Activated T-helper 1 cell treated with anti-CD3 and anti-CD28 coated beads, Interleukin-2, amount 50 U/mL, for 16 hours (primary cell): ENCODE data around the gene PROM2.
"Not testable (repeated sequence)": the region's sequence is repeated elsewhere in the genome, so short reads cannot be mapped to it uniquely, and the experiment has no call there.

Experiments used
- DNase-seq, 2 donors: peaks; one replicate each; pipeline ENCODE4 v3.0.0-alpha.2; 2020; ENCODE audit warnings: low read depth in 1 of 2, low spot score in 1 of 2

The PROM2 gene

GRCh38 chr2:95269036-95269680 lies 5.1 kb upstream of the PROM2 start:
- DNase-seq, result no peak

- DNase-seq, result not testable (repeated sequence)
These were observed 4.5 kb upstream of the PROM2 start for GRCh38 chr2:95269745-95270144.

GRCh38 chr2:95270541-95271081 lies 3.6 kb upstream of the PROM2 start:
- no peak for DNase-seq

- no peak for DNase-seq
These were observed 2.8 kb upstream of the PROM2 start for GRCh38 chr2:95271381-95271971.

- no peak for DNase-seq
These were observed 1.9 kb upstream of the PROM2 start for GRCh38 chr2:95272299-95272751.

- DNase-seq, result no peak
These were observed 1.5 kb upstream of the PROM2 start for GRCh38 chr2:95272781-95273180.

GRCh38 chr2:95273566-95274290 lies 521 bp upstream of the PROM2 start:
- no peak for DNase-seq

GRCh38 chr2:95275151-95275515 lies 884 bp downstream of the PROM2 start:
- DNase-seq, result no peak

- peak in 1 of 2 donors; percentile 2 for DNase-seq
These were observed 1.5 kb downstream of the PROM2 start for GRCh38 chr2:95275601-95276243.

- no peak for DNase-seq
These were observed 2.1 kb downstream of the PROM2 start for GRCh38 chr2:95276244-95276887.

- DNase-seq, result no peak
These were observed 2.6 kb downstream of the PROM2 start for GRCh38 chr2:95276888-95277245.

GRCh38 chr2:95277246-95277906 lies 3.1 kb downstream of the PROM2 start:
- DNase-seq, result no peak

GRCh38 chr2:95278051-95278471 lies 3.8 kb downstream of the PROM2 start:
- DNase-seq, result no peak

GRCh38 chr2:95278637-95279225 lies 4.5 kb downstream of the PROM2 start:
- DNase-seq, result no peak

GRCh38 chr2:95279435-95280035 lies 5.3 kb downstream of the PROM2 start:
- no peak for DNase-seq

GRCh38 chr2:95281071-95281470 lies 6.8 kb downstream of the PROM2 start:
- DNase-seq, result no peak

- DNase-seq, result no peak
These were observed 7.5 kb downstream of the PROM2 start for GRCh38 chr2:95281786-95282185.

GRCh38 chr2:95282458-95282857 lies 8.2 kb downstream of the PROM2 start:
- no peak for DNase-seq

GRCh38 chr2:95283562-95283961 lies 9.3 kb downstream of the PROM2 start:
- DNase-seq, result no peak
